COR-L47 (cell line): ENCODE results near the gene ACAP2.

ENCODE experiments used
- DNase-seq: peaks from one replicate; lab custom pipeline; 2025; lab: John Stamatoyannopoulos, UW

The ACAP2 gene

GRCh38 chr3:195286115-195286872, 156.5 kb downstream of the ACAP2 start:
- DNase-seq: no peak

GRCh38 chr3:195285372-195285771, 157.4 kb downstream of the ACAP2 start:
- no peak for DNase-seq

- no peak for DNase-seq
Observed at GRCh38 chr3:195284842-195285241, 158.0 kb downstream of the ACAP2 start.

- no peak for DNase-seq
Observed at GRCh38 chr3:195282961-195283360, 159.9 kb downstream of the ACAP2 start.

- no peak for DNase-seq
Observed at GRCh38 chr3:195274259-195274966, 168.4 kb downstream of the ACAP2 start.

- DNase-seq: peak; percentile 91
Observed at GRCh38 chr3:195271410-195272243, 171.2 kb downstream of the ACAP2 start.

- peak; percentile 93 for DNase-seq
Observed at GRCh38 chr3:195270817-195271409, 171.9 kb downstream of the ACAP2 start, which contains the start of gene XXYLT1. TSS of gene XXYLT1 (minus strand) at chr3:195271159. CDS start at chr3:195271058, 101 bp downstream.

GRCh38 chr3:195270079-195270816, 172.6 kb downstream of the ACAP2 start:
- DNase-seq: peak; percentile 79

- no peak for DNase-seq
Observed at GRCh38 chr3:195269375-195270078, 173.3 kb downstream of the ACAP2 start.

GRCh38 chr3:195268576-195269309, 174.1 kb downstream of the ACAP2 start:
- DNase-seq: no peak

GRCh38 chr3:195267096-195267495, 175.7 kb downstream of the ACAP2 start:
- no peak for DNase-seq

GRCh38 chr3:195266428-195266827, 176.4 kb downstream of the ACAP2 start:
- no peak for DNase-seq

- no peak for DNase-seq
Observed at GRCh38 chr3:195265363-195265976, 177.3 kb downstream of the ACAP2 start.

GRCh38 chr3:195263925-195264600, 178.8 kb downstream of the ACAP2 start:
- no peak for DNase-seq

- DNase-seq: no peak
Observed at GRCh38 chr3:195263193-195263924, 179.5 kb downstream of the ACAP2 start.

- DNase-seq: no peak
Observed at GRCh38 chr3:195261925-195262324, 180.9 kb downstream of the ACAP2 start.

- no peak for DNase-seq
Observed at GRCh38 chr3:195260280-195260905, 182.4 kb downstream of the ACAP2 start.
